ENCODE measurements around the gene ARHGAP26. TPM values are rescaled to one million over a fixed set of nuclear protein-coding genes. Genes with fewer than 3 reads are reported as not detected.

ARHGAP26 gene
- total RNA-seq, 1 donor from 2014 or later = 17.1 TPM

DNA sequence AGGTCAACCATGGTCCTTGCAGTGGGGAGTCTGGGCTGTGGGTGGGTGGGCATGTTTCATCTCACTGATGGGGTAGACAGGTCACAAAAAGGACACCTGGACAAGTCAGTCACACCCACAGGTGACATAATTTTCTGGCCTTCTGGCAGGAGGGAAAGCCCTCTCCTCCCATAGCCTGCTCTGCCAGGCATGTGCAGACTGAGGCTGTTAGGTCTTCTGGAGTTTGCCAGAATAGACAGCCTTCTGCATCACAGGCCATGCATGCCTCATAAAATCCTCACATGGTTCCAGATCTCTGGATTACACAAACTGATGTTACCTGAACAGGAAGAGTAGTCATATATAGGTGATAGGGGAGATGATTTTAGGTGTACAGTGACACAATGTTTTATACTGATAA is 49.1 kb downstream of the ARHGAP26 start:
- H3K27me3 ChIP-seq (ENCODE audit: control insufficient read depth, insufficient read depth, low read length) = no peaks in the 10 kb centered on the region
- no peak overlapping the region for H3K4me3 ChIP-seq (ENCODE audit: low read depth, low read length)
- peak; percentile 79 for DNase-seq (ENCODE audit: low read depth)
- no peak for FAIRE-seq
- H3K36me3 ChIP-seq (ENCODE audit: control insufficient read depth, insufficient read depth, low read length) = no peaks in the 10 kb centered on the region
- TF ChIP-seq, protein P1, sequence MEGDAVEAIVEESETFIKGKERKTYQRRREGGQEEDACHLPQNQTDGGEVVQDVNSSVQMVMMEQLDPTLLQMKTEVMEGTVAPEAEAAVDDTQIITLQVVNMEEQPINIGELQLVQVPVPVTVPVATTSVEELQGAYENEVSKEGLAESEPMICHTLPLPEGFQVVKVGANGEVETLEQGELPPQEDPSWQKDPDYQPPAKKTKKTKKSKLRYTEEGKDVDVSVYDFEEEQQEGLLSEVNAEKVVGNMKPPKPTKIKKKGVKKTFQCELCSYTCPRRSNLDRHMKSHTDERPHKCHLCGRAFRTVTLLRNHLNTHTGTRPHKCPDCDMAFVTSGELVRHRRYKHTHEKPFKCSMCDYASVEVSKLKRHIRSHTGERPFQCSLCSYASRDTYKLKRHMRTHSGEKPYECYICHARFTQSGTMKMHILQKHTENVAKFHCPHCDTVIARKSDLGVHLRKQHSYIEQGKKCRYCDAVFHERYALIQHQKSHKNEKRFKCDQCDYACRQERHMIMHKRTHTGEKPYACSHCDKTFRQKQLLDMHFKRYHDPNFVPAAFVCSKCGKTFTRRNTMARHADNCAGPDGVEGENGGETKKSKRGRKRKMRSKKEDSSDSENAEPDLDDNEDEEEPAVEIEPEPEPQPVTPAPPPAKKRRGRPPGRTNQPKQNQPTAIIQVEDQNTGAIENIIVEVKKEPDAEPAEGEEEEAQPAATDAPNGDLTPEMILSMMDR (IDR thresholded peaks at IDR 0.05; ENCODE audit: insufficient read depth, low read length, severe bottlenecking) = no peak

DNA sequence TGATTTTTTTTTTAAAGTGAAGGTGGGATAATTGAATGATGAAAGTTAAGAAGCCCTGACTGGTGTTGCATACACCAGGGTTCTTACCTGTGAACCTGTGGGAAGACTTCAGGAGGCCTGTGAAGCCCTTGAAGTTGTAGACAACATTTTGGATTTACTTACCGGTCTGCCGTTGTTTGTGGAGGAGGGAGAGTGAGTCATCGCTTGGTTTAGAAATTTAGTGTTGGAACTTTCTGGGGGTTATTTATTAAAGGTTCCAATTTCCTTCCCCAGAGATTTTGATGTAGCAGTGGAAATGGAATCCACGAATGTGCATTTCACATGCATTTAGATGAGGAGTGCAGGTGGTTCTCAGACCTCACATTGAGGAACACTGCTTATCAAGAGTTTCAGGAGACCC is 49.6 kb downstream of the ARHGAP26 start:
- no peaks in the 10 kb centered on the region for H3K36me3 ChIP-seq (ENCODE audit: control insufficient read depth, insufficient read depth, low read length)
- no peak overlapping the region for H3K4me3 ChIP-seq (ENCODE audit: low read depth, low read length)
- DNase-seq (ENCODE audit: low read depth) (peak; percentile 56), FAIRE-seq (no peak)
- TF ChIP-seq, protein P1 (IDR thresholded peaks at IDR 0.05; ENCODE audit: insufficient read depth, low read length, severe bottlenecking) = no peak
- no peaks in the 10 kb centered on the region for H3K27me3 ChIP-seq (ENCODE audit: control insufficient read depth, insufficient read depth, low read length)

DNA sequence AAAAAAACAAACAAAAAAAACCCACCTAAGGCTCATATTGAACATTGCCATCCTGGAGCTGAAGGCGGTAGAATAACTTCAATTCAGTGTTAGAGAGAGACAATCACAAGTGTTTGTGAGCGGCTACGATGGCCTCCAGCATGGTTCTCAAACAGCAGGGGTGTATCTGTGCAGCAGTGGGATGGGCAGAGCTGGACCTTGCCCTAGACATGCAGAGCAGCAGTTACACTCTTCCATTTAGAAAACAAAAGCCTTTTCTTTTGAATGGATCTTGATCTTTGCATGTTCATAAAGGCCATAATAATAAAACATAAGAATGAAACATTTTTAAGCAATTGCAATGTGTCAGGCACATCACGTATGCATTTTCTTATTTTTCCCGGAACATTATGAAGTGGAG is 50.3 kb downstream of the ARHGAP26 start:
- Histone ChIP-seq H3K36me3 (ENCODE audit: control insufficient read depth, insufficient read depth, low read length) (no peaks in the 10 kb centered on the region), H3K4me3 (ENCODE audit: low read depth, low read length) (no peak overlapping the region), H3K27me3 (ENCODE audit: control insufficient read depth, insufficient read depth, low read length) (no peaks in the 10 kb centered on the region)
- FAIRE-seq (no peak), DNase-seq (ENCODE audit: low read depth) (no peak)
- TF ChIP-seq, protein P1 (IDR thresholded peaks at IDR 0.05; ENCODE audit: insufficient read depth, low read length, severe bottlenecking) = no peak

DNA sequence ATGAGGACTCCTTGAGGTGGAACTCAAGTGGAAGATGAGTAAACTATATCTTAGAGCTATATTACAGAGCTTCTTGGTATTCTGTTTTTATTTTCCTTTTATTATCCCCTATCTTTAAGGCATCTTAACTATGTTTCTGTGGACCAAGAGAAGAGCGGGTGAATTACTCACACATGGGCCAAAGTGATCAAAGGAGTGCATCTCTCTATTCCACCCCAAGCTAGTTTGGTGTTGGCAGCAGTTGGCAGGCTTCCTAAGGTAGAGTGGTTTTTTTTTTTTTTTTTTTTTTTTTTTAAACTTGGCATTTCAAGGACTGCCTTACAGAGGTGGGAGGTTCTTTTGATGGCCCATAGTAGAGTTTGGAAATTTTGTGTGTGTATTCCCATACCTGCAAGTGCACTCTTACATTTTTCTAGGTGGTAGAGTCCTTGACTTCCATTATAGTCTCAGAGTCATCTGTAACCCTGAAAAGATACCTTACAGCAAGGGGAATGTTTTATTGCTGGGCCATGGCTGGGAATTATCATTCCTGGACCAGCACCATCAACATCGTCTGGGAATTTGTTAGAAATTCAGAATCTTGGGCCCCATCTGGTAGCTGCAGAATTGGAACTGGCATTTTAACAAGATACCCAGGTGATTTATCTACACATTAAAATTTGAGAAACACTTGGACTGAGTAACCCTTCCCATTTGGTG is 51.0 kb downstream of the ARHGAP26 start:
- H3K27me3 ChIP-seq (ENCODE audit: control insufficient read depth, insufficient read depth, low read length) = no peaks in the 10 kb centered on the region
- H3K36me3 ChIP-seq (ENCODE audit: control insufficient read depth, insufficient read depth, low read length) = no peaks in the 10 kb centered on the region
- H3K4me3 ChIP-seq (ENCODE audit: low read depth, low read length) = no peak overlapping the region
- DNase-seq (ENCODE audit: low read depth) (no peak), FAIRE-seq (no peak)
- TF ChIP-seq, protein P1 (IDR thresholded peaks at IDR 0.05; ENCODE audit: insufficient read depth, low read length, severe bottlenecking) = no peak

DNA sequence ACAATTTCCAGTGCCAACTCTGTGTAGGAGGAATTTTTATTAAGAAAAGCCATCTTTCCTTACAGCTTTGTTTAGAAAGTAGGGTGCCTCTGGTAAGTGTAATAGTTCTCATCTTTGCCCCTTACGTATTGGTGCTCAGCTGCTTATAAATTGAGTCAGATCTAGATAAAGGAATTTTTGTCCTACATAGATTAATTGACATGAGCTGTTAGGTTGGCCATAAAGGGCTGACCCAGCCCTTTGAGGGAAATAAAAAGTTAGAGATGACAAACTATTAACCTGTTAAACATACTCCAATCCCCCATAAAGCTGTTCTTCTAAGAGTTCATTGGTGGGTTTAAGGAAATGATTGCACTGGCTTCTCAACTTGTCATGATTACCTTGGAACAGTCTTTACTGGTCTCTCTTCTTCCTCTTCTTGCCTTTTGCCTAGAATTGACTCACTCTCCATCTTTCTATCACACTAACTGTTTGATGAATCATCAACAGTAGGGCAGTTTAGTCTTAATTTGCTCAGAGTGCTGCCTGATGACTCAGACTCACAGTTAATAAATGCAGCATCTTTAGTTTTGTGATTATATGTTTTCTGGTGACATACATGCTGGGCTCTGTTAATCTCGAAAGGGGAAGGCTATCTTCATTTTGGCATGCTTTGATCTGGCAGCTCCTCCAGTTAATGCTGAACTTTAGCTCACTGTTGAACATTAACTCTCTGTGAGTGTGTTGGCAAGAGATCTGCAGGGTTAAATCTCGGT is 51.7 kb downstream of the ARHGAP26 start:
- FAIRE-seq (no peak), DNase-seq (ENCODE audit: low read depth) (peak; percentile 94)

More for the DNA sequence above, 51.7 kb downstream of the ARHGAP26 start:
- Histone ChIP-seq H3K36me3 (ENCODE audit: control insufficient read depth, insufficient read depth, low read length) (no peaks in the 10 kb centered on the region), H3K4me3 (ENCODE audit: low read depth, low read length) (no peak overlapping the region), H3K27me3 (ENCODE audit: control insufficient read depth, insufficient read depth, low read length) (no peaks in the 10 kb centered on the region)
- TF ChIP-seq, protein P1 (IDR thresholded peaks at IDR 0.05; ENCODE audit: insufficient read depth, low read length, severe bottlenecking) = no peak

All from bronchial epithelial cell (primary cell).